Fibroblast of lung (primary cell): ENCODE measurements around the gene DNAH17. TPM values are rescaled to one million over a fixed set of nuclear protein-coding genes. Genes with fewer than 3 reads are reported as not detected.

ENCODE experiments used
- DNase-seq, 2 donors: peaks; one replicate each; pipeline versions ENCODE4 v3.0.0 to v3.0.0-alpha.2; 2010; ENCODE audit warnings: low read depth in 2 of 2
- H2AFZ ChIP-seq: 2 replicates; pipeline ENCODE4 v1.5.1; 2012; ENCODE audit warnings: low read length, control low read depth, inconsistent platforms
- H3K27ac ChIP-seq: 2 replicates; pipeline ENCODE4 v1.5.1; 2011; ENCODE audit warnings: low read length, control low read depth; ENCODE audit not compliant: insufficient read depth
- H3K27me3 ChIP-seq: 2 replicates; pipeline ENCODE4 v1.5.1; 2011; ENCODE audit warnings: mild to moderate bottlenecking, low read length; ENCODE audit not compliant: control insufficient read depth, insufficient read depth
- H3K36me3 ChIP-seq: 2 replicates; pipeline ENCODE4 v1.5.1; 2011; ENCODE audit warnings: low read length; ENCODE audit not compliant: control insufficient read depth, insufficient read depth
- H3K4me1 ChIP-seq: 2 replicates; pipeline ENCODE4 v1.5.1; 2011; ENCODE audit warnings: low read length; ENCODE audit not compliant: control insufficient read depth, insufficient read depth; ENCODE audit errors: extremely low read depth
- H3K4me2 ChIP-seq: 2 replicates; pipeline ENCODE4 v1.5.1; 2011; ENCODE audit warnings: low read length, control low read depth; ENCODE audit not compliant: insufficient read depth; ENCODE audit errors: extremely low read depth
- H3K4me3 ChIP-seq, 4 experiments: fragments of 200-600 bp in 1 of 4; sonication (generic) in 1 of 4; replicated peaks in 1 of 4; 2 replicates each; pipeline ENCODE4 v1.5.1; 2011 to 2016; ENCODE audit warnings: low read length in 4 of 4, low read depth in 3 of 4, mild to moderate bottlenecking in 3 of 4, control low read depth in 2 of 4, inconsistent platforms in 1 of 4, mixed read lengths in 1 of 4; ENCODE audit not compliant: insufficient read depth in 1 of 4; ENCODE audit errors: control extremely low read depth in 1 of 4
- H3K79me2 ChIP-seq: 2 replicates; pipeline ENCODE4 v1.5.1; 2012; ENCODE audit warnings: mild to moderate bottlenecking, low read length, inconsistent platforms; ENCODE audit not compliant: control insufficient read depth, insufficient read depth
- H3K9ac ChIP-seq: 2 replicates; pipeline ENCODE4 v1.5.1; 2011; ENCODE audit warnings: mild to moderate bottlenecking, low read length, control low read depth; ENCODE audit not compliant: insufficient read depth
- H3K9me3 ChIP-seq: 2 replicates; pipeline ENCODE4 v1.5.1; 2012; ENCODE audit warnings: low read depth, low read length; ENCODE audit not compliant: control insufficient read depth, insufficient read depth
- H4K20me1 ChIP-seq: 2 replicates; pipeline ENCODE4 v1.5.1; 2011; ENCODE audit warnings: low read length; ENCODE audit not compliant: control insufficient read depth, insufficient read depth; ENCODE audit errors: extremely low read depth
- EZH2 ChIP-seq: IDR thresholded peaks from 2 replicates; pipeline ENCODE4 v1.5.1; 2012; ENCODE audit warnings: low read length, control low read depth, mild to moderate bottlenecking; ENCODE audit errors: missing control alignments
- polyA plus RNA-seq, 2 donors: library from polyadenylated mRNA; depleted of rRNA in 1 of 2; stranded (reverse) in 1 of 2; unstranded in 1 of 2; fragments of >200 nt; gene quantifications; 2 replicates each; pipeline ENCODE4 v1.2.1, GENCODE V29; 2011 to 2012; ENCODE audit warnings: missing spikeins in 1 of 2
- total RNA-seq: library from RNA; depleted of rRNA; stranded (reverse); fragments of >200 nt; gene quantifications from 2 replicates; pipeline ENCODE4 v1.2.1, GENCODE V29; 2014
- TF ChIP-seq, protein P1 (sequence below), 2 donors: IDR thresholded peaks in 1 of 2; conservative IDR thresholded peaks in 1 of 2; 1 replicate in 1 of 2; 2 replicates in 1 of 2; pipeline ENCODE4 v1.5.1; 2011 to 2012; ENCODE audit warnings: low read length in 2 of 2, control low read depth in 1 of 2, inconsistent platforms in 1 of 2, low read depth in 1 of 2, mild to moderate bottlenecking in 1 of 2

Gene DNAH17
- total and polyA plus RNA-seq, 2 donors (not counting 1 experiment from before 2014, with no cell fraction given): not detected

DNA sequence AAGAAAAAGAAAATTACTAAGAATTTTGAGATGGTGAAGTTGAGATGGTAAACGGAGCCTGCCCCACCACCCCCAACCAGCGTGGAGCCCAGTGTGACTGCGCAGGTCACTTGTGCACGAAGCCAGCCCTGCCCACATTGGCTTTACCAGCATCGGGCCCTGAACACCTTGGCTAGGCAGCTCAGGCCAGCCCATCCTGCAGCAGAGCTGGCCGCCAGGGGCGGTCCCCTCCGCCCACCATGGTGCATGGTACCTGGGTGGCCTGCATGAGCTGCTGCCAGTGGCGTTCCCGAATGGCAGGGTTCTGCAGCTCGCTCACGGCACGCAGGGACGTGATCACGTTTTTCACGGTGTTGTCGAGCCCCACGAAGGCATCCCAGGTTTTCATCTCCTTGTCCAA, 62.7 kb downstream of the DNAH17 start:
- TF ChIP-seq, protein P1, sequence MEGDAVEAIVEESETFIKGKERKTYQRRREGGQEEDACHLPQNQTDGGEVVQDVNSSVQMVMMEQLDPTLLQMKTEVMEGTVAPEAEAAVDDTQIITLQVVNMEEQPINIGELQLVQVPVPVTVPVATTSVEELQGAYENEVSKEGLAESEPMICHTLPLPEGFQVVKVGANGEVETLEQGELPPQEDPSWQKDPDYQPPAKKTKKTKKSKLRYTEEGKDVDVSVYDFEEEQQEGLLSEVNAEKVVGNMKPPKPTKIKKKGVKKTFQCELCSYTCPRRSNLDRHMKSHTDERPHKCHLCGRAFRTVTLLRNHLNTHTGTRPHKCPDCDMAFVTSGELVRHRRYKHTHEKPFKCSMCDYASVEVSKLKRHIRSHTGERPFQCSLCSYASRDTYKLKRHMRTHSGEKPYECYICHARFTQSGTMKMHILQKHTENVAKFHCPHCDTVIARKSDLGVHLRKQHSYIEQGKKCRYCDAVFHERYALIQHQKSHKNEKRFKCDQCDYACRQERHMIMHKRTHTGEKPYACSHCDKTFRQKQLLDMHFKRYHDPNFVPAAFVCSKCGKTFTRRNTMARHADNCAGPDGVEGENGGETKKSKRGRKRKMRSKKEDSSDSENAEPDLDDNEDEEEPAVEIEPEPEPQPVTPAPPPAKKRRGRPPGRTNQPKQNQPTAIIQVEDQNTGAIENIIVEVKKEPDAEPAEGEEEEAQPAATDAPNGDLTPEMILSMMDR (conservative IDR thresholded peaks at IDR 0.05 in 1 of 2, IDR thresholded peaks at IDR 0.05 in 1 of 2; ENCODE audit: low read depth in 1 of 2, low read length in 2 of 2): no peak
- no peak for TF ChIP-seq EZH2
- Histone ChIP-seq H4K20me1 (no peaks in the 10 kb centered on the region), H3K27ac (no peak overlapping the region), H3K4me1 (no peaks in the 10 kb centered on the region), H3K4me3 (no peak overlapping the region), H3K27me3 (peaks cover 4% of the 10 kb centered on the region), H3K9me3 (no peaks in the 10 kb centered on the region), H3K9ac (no peak overlapping the region), H3K4me2 (no peak overlapping the region), H3K36me3 (no peaks in the 10 kb centered on the region), H2AFZ (no peak overlapping the region), H3K79me2 (no peaks in the 10 kb centered on the region)
- no peak for DNase-seq

DNA sequence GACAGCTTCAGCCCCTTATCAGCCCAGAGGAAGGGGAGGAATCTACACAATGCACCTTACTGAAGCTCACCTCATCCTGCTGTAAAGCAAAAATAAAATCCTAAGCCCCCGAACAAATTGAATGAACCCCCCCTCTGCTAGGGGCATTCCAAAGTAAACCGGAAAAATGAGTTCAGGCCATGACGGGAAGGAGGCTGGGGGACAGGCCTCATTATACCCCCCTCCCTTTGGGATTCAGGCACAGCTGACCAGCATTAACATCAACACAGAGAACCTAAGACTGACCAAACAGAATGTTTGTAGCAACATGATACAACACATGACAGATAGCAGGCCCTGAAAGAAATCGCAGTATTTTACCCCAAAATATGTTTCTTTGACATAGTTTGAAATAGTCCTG, 64.2 kb downstream of the DNAH17 start:
- H4K20me1 ChIP-seq: no peaks in the 10 kb centered on the region
- H3K36me3 ChIP-seq: no peaks in the 10 kb centered on the region
- H3K27me3 ChIP-seq: peaks cover 4% of the 10 kb centered on the region
- no peak overlapping the region for H3K4me3 ChIP-seq
- no peaks in the 10 kb centered on the region for H3K4me1 ChIP-seq
- H3K9ac ChIP-seq: no peak overlapping the region
- no peak overlapping the region for H2AFZ ChIP-seq
- no peak overlapping the region for H3K4me2 ChIP-seq
- no peaks in the 10 kb centered on the region for H3K9me3 ChIP-seq
- H3K27ac ChIP-seq: no peak overlapping the region
- DNase-seq: no peak
- no peaks in the 10 kb centered on the region for H3K79me2 ChIP-seq
- TF ChIP-seq, protein P1 (conservative IDR thresholded peaks at IDR 0.05 in 1 of 2, IDR thresholded peaks at IDR 0.05 in 1 of 2; ENCODE audit: low read depth in 1 of 2, low read length in 2 of 2): no peak
- no peak for TF ChIP-seq EZH2

DNA sequence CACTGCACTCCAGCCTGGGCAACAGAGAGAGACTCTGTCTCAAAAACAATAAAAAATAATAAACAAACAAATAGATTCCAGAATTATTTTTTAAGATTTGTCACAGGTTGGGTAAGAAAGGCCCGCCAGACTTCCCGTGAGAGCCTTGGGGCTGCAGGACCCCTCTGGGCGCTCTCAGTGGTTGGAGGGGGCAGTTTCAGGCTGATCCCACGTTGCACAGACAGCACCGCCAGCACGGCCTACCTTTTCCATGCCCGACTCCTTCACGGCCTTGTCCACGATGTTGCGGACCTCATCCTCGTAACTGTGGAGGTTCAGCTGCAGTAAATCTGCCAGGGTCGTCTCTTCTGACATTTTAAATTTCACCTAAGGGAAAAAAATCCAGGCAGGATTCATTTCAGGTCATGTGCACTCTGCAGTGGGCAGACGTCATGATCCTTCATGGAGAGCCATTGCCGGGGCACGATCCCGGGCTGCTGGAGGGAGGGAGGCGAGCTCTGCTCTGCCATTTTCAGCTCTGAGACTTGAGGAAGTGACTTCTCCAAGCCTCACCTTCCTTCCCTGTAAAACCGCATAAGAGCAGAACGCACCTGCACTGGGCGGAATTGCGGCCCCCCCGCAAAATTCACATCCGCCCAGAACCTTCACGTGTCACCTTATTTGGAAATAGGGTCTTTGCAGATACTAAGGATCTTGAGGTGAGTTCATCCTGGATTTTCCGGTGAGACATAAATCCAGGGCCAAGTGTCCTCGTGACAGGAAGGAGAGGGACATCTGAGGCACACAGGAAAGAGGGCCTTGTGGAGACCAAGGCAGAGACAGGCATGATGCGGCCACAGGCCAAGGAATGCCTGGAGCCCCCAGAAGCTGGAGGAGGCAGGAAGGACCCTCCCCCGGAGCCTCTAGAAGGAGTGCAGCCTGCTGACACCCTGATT, 66.8 kb downstream of the DNAH17 start:
- Histone ChIP-seq H3K4me1 (no peaks in the 10 kb centered on the region), H3K27ac (no peak overlapping the region), H3K27me3 (peaks cover 4% of the 10 kb centered on the region), H2AFZ (no peak overlapping the region), H3K9ac (no peak overlapping the region), H3K36me3 (no peaks in the 10 kb centered on the region), H3K9me3 (no peaks in the 10 kb centered on the region), H4K20me1 (no peaks in the 10 kb centered on the region), H3K4me3 (no peak overlapping the region), H3K4me2 (no peak overlapping the region), H3K79me2 (no peaks in the 10 kb centered on the region)
- TF ChIP-seq, protein P1 (conservative IDR thresholded peaks at IDR 0.05 in 1 of 2, IDR thresholded peaks at IDR 0.05 in 1 of 2; ENCODE audit: low read depth in 1 of 2, low read length in 2 of 2): no peak
- no peak for TF ChIP-seq EZH2
- no peak for DNase-seq
